HepG2 (cell line): Measurements from ENCODE around the gene MRPL48. TPM values are rescaled to one million over a fixed set of nuclear protein-coding genes. Genes with fewer than 3 reads are reported as not detected.
A peak's percentile ranks its signal among the peaks of the same experiment; 100 is the strongest.

Experiments
- AGO2 ChIP-seq: fragments of 200-400 bp; formaldehyde crosslinking; optimal IDR thresholded peaks from 2 replicates; pipeline ENCODE3; 2017; ENCODE audit warnings: mild to moderate bottlenecking, low read depth, low read length, moderate library complexity
- BORCS8-MEF2B ChIP-seq: sonication (generic); formaldehyde crosslinking; IDR thresholded peaks from 2 replicates; pipeline ENCODE4 v1.8.0; 2022; ENCODE audit warnings: mild to moderate bottlenecking, missing genetic modification reagents
- EEA1 ChIP-seq: sonication (generic); formaldehyde crosslinking; IDR thresholded peaks from 2 replicates; pipeline ENCODE4 v1.5.1; 2020; ENCODE audit warnings: mild to moderate bottlenecking, missing genetic modification reagents, borderline replicate concordance
- ELF1 ChIP-seq: sonication (generic); formaldehyde crosslinking; IDR thresholded peaks from 2 replicates; pipeline ENCODE4 v1.4.0; 2020; ENCODE audit warnings: missing genetic modification reagents
- GPN1 ChIP-seq: sonication (generic); formaldehyde crosslinking; IDR thresholded peaks from 2 replicates; pipeline ENCODE4 v1.5.1; 2020; ENCODE audit warnings: missing genetic modification reagents, borderline replicate concordance
- GZF1 ChIP-seq: sonication (generic); formaldehyde crosslinking; IDR thresholded peaks from 2 replicates; pipeline ENCODE4 v1.5.1; 2020; ENCODE audit warnings: mild to moderate bottlenecking, missing genetic modification reagents
- HOXA9 ChIP-seq: sonication (generic); formaldehyde crosslinking; IDR thresholded peaks from 2 replicates; pipeline ENCODE4 v1.8.1; 2022; ENCODE audit warnings: missing genetic modification reagents, mild to moderate bottlenecking, moderate library complexity, borderline replicate concordance
- KDM2A ChIP-seq: sonication (generic); formaldehyde crosslinking; IDR thresholded peaks from 2 replicates; pipeline ENCODE4 v1.4.0; 2020; ENCODE audit warnings: low read depth, missing genetic modification reagents, borderline replicate concordance
- NAIF1 ChIP-seq: sonication (generic); formaldehyde crosslinking; IDR thresholded peaks from 2 replicates; pipeline ENCODE4 v1.5.0; 2020; ENCODE audit warnings: mild to moderate bottlenecking, missing genetic modification reagents, borderline replicate concordance
- PHF20 ChIP-seq: sonication (generic); formaldehyde crosslinking; IDR thresholded peaks from 2 replicates; pipeline ENCODE4 v1.5.0; 2020; ENCODE audit warnings: mild to moderate bottlenecking, missing genetic modification reagents
- RARA ChIP-seq: IDR thresholded peaks from 2 replicates; pipeline ENCODE4 v1.6.1; 2016; ENCODE audit warnings: missing genetic modification reagents, missing compliant biosample characterization
- RFX3 ChIP-seq: IDR thresholded peaks from 2 replicates; pipeline ENCODE4 v1.6.1; 2016; ENCODE audit warnings: missing biosample characterization, missing genetic modification reagents
- RNF2 ChIP-seq: fragments of 450-650 bp; conservative IDR thresholded peaks from 2 replicates; pipeline ENCODE4 v1.6.1; 2016; ENCODE audit warnings: low read depth
- SP2 ChIP-seq: sonication (generic); formaldehyde crosslinking; IDR thresholded peaks from 2 replicates; pipeline ENCODE4 v1.5.1; 2020; ENCODE audit warnings: mild to moderate bottlenecking, missing genetic modification reagents
- SUZ12 ChIP-seq: fragments of 150-350 bp; IDR thresholded peaks from 2 replicates; pipeline ENCODE4 v1.6.1; 2014; ENCODE audit warnings: low read depth, low read length
- ZBTB3 ChIP-seq: sonication (generic); formaldehyde crosslinking; IDR thresholded peaks from 2 replicates; pipeline ENCODE4 v1.4.0; 2020; ENCODE audit warnings: low read depth, mild to moderate bottlenecking, moderate library complexity, missing genetic modification reagents, borderline replicate concordance
- ZKSCAN8 ChIP-seq: IDR thresholded peaks from 2 replicates; pipeline ENCODE4 v1.6.1; 2016; ENCODE audit warnings: borderline replicate concordance, missing genetic modification reagents, missing compliant biosample characterization
- ZNF180 ChIP-seq: sonication (generic); formaldehyde crosslinking; IDR thresholded peaks from 2 replicates; pipeline ENCODE4 v1.4.0; 2020; ENCODE audit warnings: low read depth, missing genetic modification reagents, borderline replicate concordance
- ZNF234 ChIP-seq: sonication (generic); formaldehyde crosslinking; conservative IDR thresholded peaks from 2 replicates; pipeline ENCODE4 v1.5.1; 2020; ENCODE audit warnings: mild to moderate bottlenecking, missing genetic modification reagents
- ZNF557 ChIP-seq: sonication (generic); formaldehyde crosslinking; IDR thresholded peaks from 2 replicates; pipeline ENCODE4 v1.4.0; 2020; ENCODE audit warnings: missing genetic modification reagents
- ZNF605 ChIP-seq: sonication (generic); formaldehyde crosslinking; IDR thresholded peaks from 2 replicates; pipeline ENCODE4 v1.8.0; 2022; ENCODE audit warnings: mild to moderate bottlenecking, missing genetic modification reagents
- polyA plus RNA-seq, 8 experiments: library from polyadenylated mRNA; depleted of rRNA in 3 of 8; stranded (reverse) in 7 of 8; unstranded in 1 of 8; fragments of >200 nt; fragmentation: Illumina TruSeq in 4 of 8; extraction: Trizol in 4 of 8; gene quantifications; 2 replicates each; pipeline versions ENCODE4 v1.2.1 to v1.2.3, GENCODE V29; 2011 to 2016; ENCODE audit warnings: low read depth in 4 of 8, missing spikeins in 1 of 8, mixed read lengths in 1 of 8; ENCODE audit not compliant: insufficient read depth in 1 of 8
- total RNA-seq, 5 experiments: library from RNA; depleted of rRNA; stranded (reverse); fragments of >200 nt; fragmentation: Illumina TruSeq; extraction: Trizol; gene quantifications; 2 replicates each; pipeline ENCODE4 v1.2.3, GENCODE V29; 2016; ENCODE audit warnings: low read depth in 1 of 5
- TF ChIP-seq, protein P1 (sequence below): sonication (generic); formaldehyde crosslinking; conservative IDR thresholded peaks from 2 replicates; pipeline ENCODE4 v1.8.0; 2022; ENCODE audit warnings: low read depth, missing genetic modification reagents
- TF ChIP-seq, protein P2 (sequence below): sonication (generic); formaldehyde crosslinking; IDR thresholded peaks from 2 replicates; pipeline ENCODE4 v1.4.0; 2020; ENCODE audit warnings: mild to moderate bottlenecking, missing genetic modification reagents
- TF ChIP-seq, protein P3 (sequence below): sonication (generic); formaldehyde crosslinking; IDR thresholded peaks from 2 replicates; pipeline ENCODE4 v1.5.0; 2020; ENCODE audit warnings: missing genetic modification reagents

MRPL48 gene
- total and polyA plus RNA-seq, 2 of the 13 experiments (the other 11 are each of a cell fraction or from before 2014, with no cell fraction given) = 61.2 to 67.9 TPM

DNA sequence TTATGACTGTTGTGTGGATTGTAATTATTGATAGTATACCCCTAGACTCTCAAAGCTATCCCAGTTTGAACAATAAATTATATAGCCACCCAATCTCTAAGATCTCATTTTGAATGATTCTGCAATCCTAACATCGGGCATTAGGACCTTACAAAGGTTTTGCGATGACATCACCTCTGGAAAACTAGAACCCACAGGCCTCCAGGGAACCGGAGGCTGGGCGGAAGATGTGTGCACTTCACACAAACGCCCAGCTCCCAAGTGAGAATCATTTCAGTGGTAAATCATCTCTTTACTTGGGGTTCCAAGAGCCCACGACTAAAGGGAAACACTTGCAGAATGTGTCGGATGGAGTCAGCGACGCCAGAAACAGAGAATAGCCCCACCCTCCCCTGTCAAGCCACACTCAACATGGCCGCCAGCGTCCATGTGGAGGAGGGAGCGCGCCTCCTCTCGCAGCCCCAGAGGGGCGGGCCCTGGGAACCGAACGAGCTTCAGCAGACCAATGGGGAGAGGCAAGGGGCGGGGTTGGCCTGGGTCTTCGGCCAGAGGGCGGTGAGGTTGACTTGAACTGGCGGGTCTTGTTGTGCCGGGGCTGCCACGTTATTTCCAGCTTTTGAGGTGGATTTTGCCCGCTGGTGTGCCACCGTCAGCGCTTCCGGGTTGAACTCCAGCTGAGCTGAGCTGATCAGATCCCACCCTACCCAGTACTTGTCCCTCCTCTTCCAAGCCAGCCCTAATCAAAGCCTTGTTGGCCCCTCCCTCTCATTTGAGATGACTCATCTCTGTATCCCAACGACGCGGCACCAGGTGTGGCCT is 8.4 kb upstream of the MRPL48 start (continued):
- TF ChIP-seq ZKSCAN8 (CRISPR knock-in tag) (no peak), BORCS8-MEF2B (CRISPR knock-in tag) (peak; percentile 47; the same call in 1 of the 2 replicates), RARA (CRISPR knock-in tag) (peak; percentile 49; the same call in 1 of the 2 replicates), SP2 (CRISPR knock-in tag) (peak; percentile 84), ZNF180 (CRISPR knock-in tag) (no peak), GPN1 (no peak), AGO2 (peak; percentile 68), ZNF234 (CRISPR knock-in tag) (no peak), RNF2 (no peak), ZBTB3 (CRISPR knock-in tag) (no peak), PHF20 (CRISPR knock-in tag) (peak; percentile 85), ELF1 (peak; percentile 95), HOXA9 (CRISPR knock-in tag) (no peak), KDM2A (CRISPR knock-in tag) (peak; percentile 81), RFX3 (CRISPR knock-in tag) (peak; percentile 5; the same call in 1 of the 2 replicates), EEA1 (CRISPR knock-in tag) (no peak), SUZ12 (no peak), ZNF557 (CRISPR knock-in tag) (no peak), ZNF605 (peak; percentile 65), GZF1 (CRISPR knock-in tag) (no peak), NAIF1 (CRISPR knock-in tag) (no peak; the same call in 1 of the 2 replicates)
- TF ChIP-seq, protein P1, sequence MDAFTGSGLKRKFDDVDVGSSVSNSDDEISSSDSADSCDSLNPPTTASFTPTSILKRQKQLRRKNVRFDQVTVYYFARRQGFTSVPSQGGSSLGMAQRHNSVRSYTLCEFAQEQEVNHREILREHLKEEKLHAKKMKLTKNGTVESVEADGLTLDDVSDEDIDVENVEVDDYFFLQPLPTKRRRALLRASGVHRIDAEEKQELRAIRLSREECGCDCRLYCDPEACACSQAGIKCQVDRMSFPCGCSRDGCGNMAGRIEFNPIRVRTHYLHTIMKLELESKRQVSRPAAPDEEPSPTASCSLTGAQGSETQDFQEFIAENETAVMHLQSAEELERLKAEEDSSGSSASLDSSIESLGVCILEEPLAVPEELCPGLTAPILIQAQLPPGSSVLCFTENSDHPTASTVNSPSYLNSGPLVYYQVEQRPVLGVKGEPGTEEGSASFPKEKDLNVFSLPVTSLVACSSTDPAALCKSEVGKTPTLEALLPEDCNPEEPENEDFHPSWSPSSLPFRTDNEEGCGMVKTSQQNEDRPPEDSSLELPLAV = no peak
- TF ChIP-seq, protein P2, sequence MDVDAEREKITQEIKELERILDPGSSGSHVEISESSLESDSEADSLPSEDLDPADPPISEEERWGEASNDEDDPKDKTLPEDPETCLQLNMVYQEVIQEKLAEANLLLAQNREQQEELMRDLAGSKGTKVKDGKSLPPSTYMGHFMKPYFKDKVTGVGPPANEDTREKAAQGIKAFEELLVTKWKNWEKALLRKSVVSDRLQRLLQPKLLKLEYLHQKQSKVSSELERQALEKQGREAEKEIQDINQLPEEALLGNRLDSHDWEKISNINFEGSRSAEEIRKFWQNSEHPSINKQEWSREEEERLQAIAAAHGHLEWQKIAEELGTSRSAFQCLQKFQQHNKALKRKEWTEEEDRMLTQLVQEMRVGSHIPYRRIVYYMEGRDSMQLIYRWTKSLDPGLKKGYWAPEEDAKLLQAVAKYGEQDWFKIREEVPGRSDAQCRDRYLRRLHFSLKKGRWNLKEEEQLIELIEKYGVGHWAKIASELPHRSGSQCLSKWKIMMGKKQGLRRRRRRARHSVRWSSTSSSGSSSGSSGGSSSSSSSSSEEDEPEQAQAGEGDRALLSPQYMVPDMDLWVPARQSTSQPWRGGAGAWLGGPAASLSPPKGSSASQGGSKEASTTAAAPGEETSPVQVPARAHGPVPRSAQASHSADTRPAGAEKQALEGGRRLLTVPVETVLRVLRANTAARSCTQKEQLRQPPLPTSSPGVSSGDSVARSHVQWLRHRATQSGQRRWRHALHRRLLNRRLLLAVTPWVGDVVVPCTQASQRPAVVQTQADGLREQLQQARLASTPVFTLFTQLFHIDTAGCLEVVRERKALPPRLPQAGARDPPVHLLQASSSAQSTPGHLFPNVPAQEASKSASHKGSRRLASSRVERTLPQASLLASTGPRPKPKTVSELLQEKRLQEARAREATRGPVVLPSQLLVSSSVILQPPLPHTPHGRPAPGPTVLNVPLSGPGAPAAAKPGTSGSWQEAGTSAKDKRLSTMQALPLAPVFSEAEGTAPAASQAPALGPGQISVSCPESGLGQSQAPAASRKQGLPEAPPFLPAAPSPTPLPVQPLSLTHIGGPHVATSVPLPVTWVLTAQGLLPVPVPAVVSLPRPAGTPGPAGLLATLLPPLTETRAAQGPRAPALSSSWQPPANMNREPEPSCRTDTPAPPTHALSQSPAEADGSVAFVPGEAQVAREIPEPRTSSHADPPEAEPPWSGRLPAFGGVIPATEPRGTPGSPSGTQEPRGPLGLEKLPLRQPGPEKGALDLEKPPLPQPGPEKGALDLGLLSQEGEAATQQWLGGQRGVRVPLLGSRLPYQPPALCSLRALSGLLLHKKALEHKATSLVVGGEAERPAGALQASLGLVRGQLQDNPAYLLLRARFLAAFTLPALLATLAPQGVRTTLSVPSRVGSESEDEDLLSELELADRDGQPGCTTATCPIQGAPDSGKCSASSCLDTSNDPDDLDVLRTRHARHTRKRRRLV (CRISPR knock-in tag) = no peak
- TF ChIP-seq, protein P3, sequence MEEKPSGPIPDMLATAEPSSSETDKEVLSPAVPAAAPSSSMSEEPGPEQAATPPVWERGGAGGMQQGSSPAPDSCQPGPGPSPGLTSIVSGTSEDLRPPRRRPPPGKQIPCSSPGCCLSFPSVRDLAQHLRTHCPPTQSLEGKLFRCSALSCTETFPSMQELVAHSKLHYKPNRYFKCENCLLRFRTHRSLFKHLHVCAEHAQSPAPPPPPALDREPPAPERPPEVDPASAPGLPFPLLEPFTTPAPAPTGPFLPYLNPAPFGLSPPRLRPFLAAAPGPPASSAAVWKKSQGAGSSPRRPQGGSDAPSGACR = peak; percentile 3; the same call in 1 of the 2 replicates
